GM10266 (cell line): ENCODE results near the gene SUMO1.
A peak's percentile ranks its signal among the peaks of the same experiment; 100 is the strongest.

Source experiments
- DNase-seq: peaks from one replicate; pipeline ENCODE4 v3.0.0; 2012; ENCODE audit errors: extremely low spot score
- TF ChIP-seq, protein P1 (sequence below): IDR thresholded peaks from 2 replicates; pipeline ENCODE4 v1.5.1; 2012; ENCODE audit warnings: mild to moderate bottlenecking, low read depth; ENCODE audit not compliant: control insufficient read depth, insufficient read depth; ENCODE audit errors: missing control alignments

The SUMO1 gene

DNA sequence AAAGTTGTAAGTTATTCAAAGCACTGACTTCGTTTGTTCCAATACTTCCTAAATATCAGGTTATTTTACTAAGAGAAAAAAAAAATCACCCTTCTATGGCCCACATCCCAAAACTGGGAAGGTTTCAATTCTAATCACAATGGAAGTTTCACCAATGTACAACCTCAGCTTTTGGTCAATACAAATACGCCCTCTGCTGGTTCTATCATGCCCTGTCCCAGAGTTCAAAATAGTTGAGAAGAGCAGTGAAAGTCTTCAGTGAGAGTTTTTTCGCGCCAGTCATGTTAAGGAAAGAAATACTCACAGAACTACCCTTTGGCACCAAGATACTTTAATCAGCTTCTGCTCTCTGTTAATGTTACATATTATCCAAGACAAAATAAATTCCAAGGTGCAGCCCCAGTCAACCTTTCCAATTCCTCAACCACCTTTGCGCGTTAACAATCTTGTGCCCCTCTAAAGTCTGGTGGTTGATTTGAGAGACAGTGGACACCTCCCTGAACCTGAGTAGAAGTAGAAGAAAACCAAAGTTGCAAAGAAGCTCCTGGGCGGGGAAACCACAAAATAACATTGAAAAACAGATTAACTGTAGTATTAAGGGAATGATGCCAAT is 59.9 kb downstream of the SUMO1 start:
- TF ChIP-seq, protein P1, sequence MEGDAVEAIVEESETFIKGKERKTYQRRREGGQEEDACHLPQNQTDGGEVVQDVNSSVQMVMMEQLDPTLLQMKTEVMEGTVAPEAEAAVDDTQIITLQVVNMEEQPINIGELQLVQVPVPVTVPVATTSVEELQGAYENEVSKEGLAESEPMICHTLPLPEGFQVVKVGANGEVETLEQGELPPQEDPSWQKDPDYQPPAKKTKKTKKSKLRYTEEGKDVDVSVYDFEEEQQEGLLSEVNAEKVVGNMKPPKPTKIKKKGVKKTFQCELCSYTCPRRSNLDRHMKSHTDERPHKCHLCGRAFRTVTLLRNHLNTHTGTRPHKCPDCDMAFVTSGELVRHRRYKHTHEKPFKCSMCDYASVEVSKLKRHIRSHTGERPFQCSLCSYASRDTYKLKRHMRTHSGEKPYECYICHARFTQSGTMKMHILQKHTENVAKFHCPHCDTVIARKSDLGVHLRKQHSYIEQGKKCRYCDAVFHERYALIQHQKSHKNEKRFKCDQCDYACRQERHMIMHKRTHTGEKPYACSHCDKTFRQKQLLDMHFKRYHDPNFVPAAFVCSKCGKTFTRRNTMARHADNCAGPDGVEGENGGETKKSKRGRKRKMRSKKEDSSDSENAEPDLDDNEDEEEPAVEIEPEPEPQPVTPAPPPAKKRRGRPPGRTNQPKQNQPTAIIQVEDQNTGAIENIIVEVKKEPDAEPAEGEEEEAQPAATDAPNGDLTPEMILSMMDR, result peak; percentile 70
- peak; percentile 56 for DNase-seq

DNA sequence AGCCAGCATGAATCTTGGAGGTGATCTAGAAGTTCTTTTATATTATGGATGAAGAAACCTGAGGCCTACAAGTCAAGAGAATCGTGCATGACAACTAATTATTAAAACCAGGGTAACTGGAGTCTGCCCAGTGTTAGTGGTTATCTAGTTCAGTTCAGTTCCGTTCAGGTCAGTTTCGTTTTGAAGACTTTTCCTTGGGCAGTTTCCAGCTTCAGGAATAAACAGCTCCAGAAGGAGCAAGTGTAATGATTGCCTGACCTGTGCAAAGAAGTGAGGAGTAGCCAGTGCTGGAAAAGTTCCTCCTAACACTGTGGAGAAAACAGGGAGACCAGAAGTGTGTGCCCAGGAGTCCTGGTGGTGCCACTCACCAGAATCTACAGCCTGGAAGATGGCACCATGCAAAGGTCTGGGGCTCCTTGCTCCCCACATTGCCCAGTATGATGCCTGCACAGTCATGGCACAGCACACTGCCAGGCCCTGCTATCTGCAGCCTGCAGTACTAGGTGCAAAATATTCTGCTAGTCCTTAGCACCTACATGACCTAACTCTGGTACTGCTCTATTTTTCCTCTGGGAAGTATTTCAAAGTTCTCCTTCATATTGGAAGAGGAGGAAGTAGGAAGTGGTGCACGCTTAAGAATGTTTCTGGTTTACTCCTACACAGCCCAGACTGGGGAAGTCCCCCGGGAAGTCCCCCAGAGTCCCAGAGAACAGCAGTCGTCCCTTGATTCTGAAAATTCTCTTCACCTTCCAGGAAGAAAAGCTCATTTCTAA is 65.8 kb downstream of the SUMO1 start:
- TF ChIP-seq, protein P1, result no peak
- peak; percentile 69 for DNase-seq

DNA sequence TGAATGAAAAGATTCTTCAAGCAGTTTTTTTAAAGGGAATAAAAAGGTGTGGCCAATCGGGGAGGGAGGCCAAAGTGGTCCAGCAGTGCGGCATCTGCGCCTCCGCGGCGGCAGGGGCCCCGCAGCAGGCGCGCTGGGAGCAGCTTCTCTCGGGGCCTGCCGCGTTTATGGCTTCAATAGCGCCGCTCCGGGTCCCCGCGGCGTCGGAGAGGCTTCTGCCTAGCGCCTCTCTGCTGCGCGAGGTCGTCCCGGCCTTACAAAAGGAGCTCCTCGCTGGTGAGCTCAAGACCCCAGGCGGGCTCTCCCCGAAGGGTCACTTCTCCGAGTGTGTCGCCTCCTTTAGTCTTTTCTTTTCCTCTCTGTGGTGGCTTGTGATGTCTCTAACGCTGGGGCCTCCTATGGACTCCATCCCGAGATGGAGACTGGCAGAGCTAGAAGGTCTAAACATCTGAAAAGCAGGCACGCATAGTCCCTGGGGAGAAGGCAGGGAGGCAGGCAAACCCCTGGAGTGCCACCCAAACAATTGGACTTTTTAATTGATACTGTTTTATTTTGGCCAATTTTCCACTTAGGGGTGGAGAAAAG is 67.1 kb downstream of the SUMO1 start:
- TF ChIP-seq, protein P1, result no peak
- DNase-seq, result no peak

DNA sequence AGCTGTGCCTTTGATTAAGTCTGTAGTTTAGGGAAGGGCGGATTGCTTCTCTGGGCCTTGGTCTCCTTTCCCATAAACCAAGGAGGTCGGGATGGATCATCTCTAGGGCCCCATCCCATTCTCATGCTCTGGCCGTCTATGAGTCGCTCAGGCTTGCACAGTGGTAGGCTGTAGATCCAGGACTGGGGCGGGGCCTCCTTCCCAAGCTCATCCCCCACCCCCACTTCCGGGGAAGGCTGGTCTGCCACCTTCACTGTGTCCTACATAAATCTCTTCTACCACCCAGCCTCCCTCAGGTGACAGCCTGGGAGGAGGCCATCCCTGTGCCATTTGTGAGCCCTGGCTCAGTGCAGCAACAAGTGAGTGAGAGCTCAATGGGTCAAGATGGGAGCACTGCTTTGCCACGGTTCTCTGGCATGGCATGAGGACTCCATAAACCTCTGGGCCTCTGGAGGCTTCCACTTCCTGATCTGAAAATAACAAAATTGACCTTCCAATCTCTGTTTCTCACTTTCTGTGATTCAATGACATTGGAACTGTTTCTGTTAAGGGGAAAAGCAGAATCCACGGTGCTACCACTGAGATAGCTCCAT is 68.5 kb downstream of the SUMO1 start:
- no peak for DNase-seq
- TF ChIP-seq, protein P1, result no peak

DNA sequence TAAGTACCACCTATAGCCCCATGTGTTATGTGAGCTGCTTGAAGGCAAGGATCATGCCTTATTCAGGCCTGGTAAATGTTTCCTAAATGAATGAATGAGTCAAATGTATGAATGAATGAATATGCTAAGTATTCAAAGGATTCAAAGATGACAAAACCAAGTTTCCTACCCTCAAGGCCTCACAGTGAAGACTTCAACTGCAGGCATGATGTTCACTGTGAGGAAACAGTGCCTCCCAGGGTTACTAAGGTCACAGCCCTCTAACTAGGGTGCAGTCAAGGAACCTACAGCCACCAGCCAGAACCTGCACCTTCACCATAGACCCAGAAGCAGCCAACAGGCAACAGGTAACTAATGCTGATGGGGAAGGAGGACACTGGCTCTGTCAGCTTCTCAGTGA is 69.3 kb downstream of the SUMO1 start:
- no peak for DNase-seq

DNA sequence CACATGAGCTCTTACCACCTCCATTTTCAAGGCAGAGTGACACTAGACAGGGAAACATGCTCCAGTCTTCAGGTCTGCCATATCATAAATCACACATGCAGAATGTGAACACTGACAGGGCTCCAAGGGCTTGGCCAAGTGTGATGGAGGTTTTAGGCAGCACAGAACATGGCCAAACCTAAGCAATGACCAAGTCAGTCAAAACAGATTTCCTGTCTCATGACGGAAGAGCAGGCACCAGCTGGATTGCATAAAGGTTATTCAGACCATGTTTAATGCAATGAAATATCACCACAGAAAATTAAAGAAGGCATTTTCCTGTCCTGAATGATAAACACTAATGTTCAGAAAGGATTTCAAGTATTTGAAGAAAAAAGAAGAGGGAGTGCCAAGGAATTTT is 72.5 kb downstream of the SUMO1 start:
- TF ChIP-seq, protein P1, result no peak

More for the DNA sequence above, 69.3 kb downstream of the SUMO1 start:
- TF ChIP-seq, protein P1, result no peak

More for the DNA sequence above, 72.5 kb downstream of the SUMO1 start:
- DNase-seq, result no peak
